ENCODE results near the gene IRX4.

IRX4 gene

GRCh38 chr5:1913578-1913977, 30.9 kb upstream of the IRX4 start:
- DNase-seq (ENCODE audit: low spot score): no peak

GRCh38 chr5:1912951-1913565, 30.3 kb upstream of the IRX4 start:
- DNase-seq (ENCODE audit: low spot score): no peak

GRCh38 chr5:1911773-1912235, 29.1 kb upstream of the IRX4 start:
- DNase-seq (ENCODE audit: low spot score): no peak

GRCh38 chr5:1910861-1911772, 28.4 kb upstream of the IRX4 start:
- no peak for DNase-seq (ENCODE audit: low spot score)

DNA sequence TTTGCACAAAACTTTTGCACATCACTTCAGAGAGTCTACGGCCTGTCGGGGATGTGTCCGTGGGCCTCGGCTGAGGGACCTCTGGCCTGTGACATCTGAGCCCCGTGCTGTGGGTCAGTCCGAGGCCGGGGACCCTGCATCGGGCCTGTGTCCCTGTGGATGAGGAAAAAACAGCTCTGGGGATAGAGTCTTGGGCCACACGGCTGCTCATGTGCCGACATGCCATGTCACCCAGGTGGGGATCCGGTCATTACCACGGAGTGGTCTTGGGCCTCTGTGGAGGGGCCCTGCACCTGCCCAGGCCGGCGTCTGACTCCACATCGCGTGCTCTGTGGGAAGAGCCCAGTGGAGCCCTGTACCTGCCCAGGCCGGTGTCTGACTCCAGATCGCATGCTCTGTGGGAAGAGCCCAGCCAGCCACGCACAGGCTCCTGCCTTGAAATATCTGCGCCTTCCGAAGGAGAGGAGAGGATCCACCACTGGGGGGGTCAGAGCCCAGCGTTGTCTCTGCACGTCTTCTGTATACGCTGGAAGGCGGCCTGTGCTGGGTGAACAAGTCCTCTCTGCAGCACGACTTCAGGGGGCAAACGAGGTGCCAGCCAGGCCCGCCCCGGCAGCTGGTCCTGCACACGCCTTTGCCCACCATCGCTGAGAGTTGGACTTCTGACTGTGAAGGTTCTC, 27.5 kb upstream of the IRX4 start:
- no peak for DNase-seq (ENCODE audit: low spot score)

GRCh38 chr5:1909346-1909985, 26.7 kb upstream of the IRX4 start:
- DNase-seq (ENCODE audit: low spot score): no peak

DNA sequence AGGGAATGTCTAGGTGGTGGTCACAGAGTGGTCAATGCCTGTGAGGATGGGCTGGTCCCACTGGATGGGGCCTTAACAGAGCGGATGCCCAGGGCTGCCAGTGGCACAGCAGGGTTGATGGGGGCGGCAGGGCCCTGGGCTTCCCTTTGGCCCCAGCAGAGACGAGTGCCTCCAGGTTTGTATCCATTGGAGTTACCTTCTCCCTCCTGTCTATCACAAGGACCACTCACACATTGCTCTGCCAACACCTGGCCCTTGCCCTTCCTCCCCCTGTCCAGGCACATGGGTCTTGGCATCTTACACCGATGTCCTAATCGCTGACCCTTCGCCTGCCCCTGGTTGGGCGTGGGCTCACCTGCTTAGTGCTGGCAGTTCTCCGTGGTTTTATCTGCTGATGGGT, 26.2 kb upstream of the IRX4 start:
- no peak for DNase-seq (ENCODE audit: low spot score)

GRCh38 chr5:1907616-1908015, 24.9 kb upstream of the IRX4 start:
- no peak for DNase-seq (ENCODE audit: low spot score)

GRCh38 chr5:1905108-1905507, 22.4 kb upstream of the IRX4 start:
- DNase-seq (ENCODE audit: low spot score): no peak

GRCh38 chr5:1901983-1902382, 19.3 kb upstream of the IRX4 start:
- DNase-seq (ENCODE audit: low spot score): no peak

- DNase-seq (ENCODE audit: low spot score): no peak
These were observed 18.3 kb upstream of the IRX4 start for GRCh38 chr5:1901061-1901460.

- DNase-seq (ENCODE audit: low spot score): no peak
These were observed 16.5 kb upstream of the IRX4 start for GRCh38 chr5:1899201-1899600.

- no peak for DNase-seq (ENCODE audit: low spot score)
These were observed 15.2 kb upstream of the IRX4 start for GRCh38 chr5:1897816-1898450.

GRCh38 chr5:1897386-1897785, 14.7 kb upstream of the IRX4 start:
- no peak for DNase-seq (ENCODE audit: low spot score)

GRCh38 chr5:1896602-1897376, 14.1 kb upstream of the IRX4 start:
- no peak for DNase-seq (ENCODE audit: low spot score)

- DNase-seq (ENCODE audit: low spot score): no peak
These were observed 13.2 kb upstream of the IRX4 start for GRCh38 chr5:1895739-1896420.

GRCh38 chr5:1894243-1894642, 11.5 kb upstream of the IRX4 start:
- no peak for DNase-seq (ENCODE audit: low spot score)

DNA sequence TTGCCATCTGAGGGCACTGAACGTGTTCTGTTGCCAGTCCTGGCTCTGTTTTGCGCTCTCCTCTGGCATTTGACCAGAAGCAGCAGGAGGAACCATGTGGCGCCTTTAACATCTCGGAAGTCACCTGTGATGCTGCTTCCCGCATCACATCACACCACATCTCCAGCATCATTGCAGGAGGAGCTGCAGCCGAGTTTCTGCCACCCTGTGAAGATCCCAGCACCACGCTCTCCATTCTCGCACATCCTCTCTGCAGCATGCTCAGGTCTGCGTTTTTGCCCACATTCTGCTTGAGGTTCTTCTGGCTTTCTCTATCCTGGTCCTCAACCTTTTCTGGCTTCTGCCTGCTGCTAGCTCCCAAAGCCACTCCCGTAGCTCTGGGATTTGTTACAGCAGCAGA, 11.0 kb upstream of the IRX4 start:
- DNase-seq (ENCODE audit: low spot score): no peak

- DNase-seq (ENCODE audit: low spot score): no peak
These were observed 10.1 kb upstream of the IRX4 start for GRCh38 chr5:1892685-1893445.

DNA sequence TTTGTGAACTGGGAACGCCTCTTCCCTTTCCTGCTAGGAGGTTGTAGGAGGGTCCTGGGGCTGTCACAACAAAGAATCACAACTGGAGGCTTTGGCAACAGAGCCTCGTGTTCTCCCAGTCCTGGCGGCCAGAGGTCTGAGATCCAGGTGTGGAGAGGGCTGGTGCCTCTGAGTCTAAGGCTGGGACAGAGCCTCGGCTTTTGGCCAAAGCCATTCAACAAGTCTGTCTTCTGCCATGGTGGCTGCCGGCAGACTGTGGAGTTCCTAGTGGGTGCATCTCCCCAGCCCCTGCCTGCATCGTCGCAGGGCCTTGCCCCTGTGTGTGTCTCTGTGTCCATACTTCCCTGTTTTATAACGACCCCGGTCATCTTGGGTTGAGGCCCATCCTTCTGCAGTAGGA, 9.5 kb upstream of the IRX4 start:
- DNase-seq (ENCODE audit: low spot score): no peak

All from GM03348 (cell line).